GM18502 (cell line): ENCODE results near the gene CDH24.

ENCODE experiments used
- ATAC-seq: cut with Tn5 transposase; IDR thresholded peaks from one replicate; pipeline ENCODE4 v1.9.1; 2021; ENCODE audit warnings: mild to moderate bottlenecking; ENCODE audit not compliant: unreplicated experiment, poor library complexity

CDH24 gene

GRCh38 chr14:23047751-23048693 is 9.3 kb downstream of the CDH24 start:
- ATAC-seq: no peak

GRCh38 chr14:23047034-23047634 is 10.2 kb downstream of the CDH24 start:
- no peak for ATAC-seq

GRCh38 chr14:23045419-23046357 is 11.6 kb downstream of the CDH24 start:
- ATAC-seq: no peak

- ATAC-seq: no peak
Measured at GRCh38 chr14:23044840-23045239, 12.5 kb downstream of the CDH24 start.

GRCh38 chr14:23043754-23044153 is 13.6 kb downstream of the CDH24 start:
- ATAC-seq: no peak

- no peak for ATAC-seq
Measured at GRCh38 chr14:23043145-23043544, 14.2 kb downstream of the CDH24 start.

GRCh38 chr14:23042162-23042965 is 15.0 kb downstream of the CDH24 start, which contains the start of gene PSMB11:
Gene PSMB11 (plus strand): TSS chr14:23042212. CDS start chr14:23042226, 14 bp downstream.
- no peak for ATAC-seq

- no peak for ATAC-seq
Measured at GRCh38 chr14:23041729-23042128, 15.6 kb downstream of the CDH24 start.

- ATAC-seq: no peak
Measured at GRCh38 chr14:23040100-23040499, 17.2 kb downstream of the CDH24 start.

GRCh38 chr14:23035303-23036144 is 21.8 kb downstream of the CDH24 start:
- no peak for ATAC-seq

- peak; percentile 93 for ATAC-seq
Measured at GRCh38 chr14:23034498-23035302, 22.6 kb downstream of the CDH24 start, which contains the start of gene PSMB5. Gene PSMB5 (minus strand): TSS chr14:23034900. CDS start chr14:23034881, 19 bp downstream.

GRCh38 chr14:23033801-23034497 is 23.4 kb downstream of the CDH24 start:
- no peak for ATAC-seq

- no peak for ATAC-seq
Measured at GRCh38 chr14:23033251-23033727, 24.0 kb downstream of the CDH24 start.

GRCh38 chr14:23030936-23031335 is 26.4 kb downstream of the CDH24 start:
- ATAC-seq: no peak

GRCh38 chr14:23028799-23029198 is 28.5 kb downstream of the CDH24 start:
- ATAC-seq: no peak

GRCh38 chr14:23025151-23025814 is 32.0 kb downstream of the CDH24 start:
- no peak for ATAC-seq
